Neural progenitor cell (in vitro differentiated cells): ENCODE data around the gene PER3. TPM values are rescaled to one million over a fixed set of nuclear protein-coding genes. Genes with fewer than 3 reads are reported as not detected.

Source experiments
- DNase-seq: peaks from one replicate; pipeline ENCODE4 v3.0.0-alpha.2; 2016; ENCODE audit warnings: low spot score
- H2AFZ ChIP-seq: fragments of 200-600 bp; sonication (generic); replicated peaks from 2 replicates; pipeline ENCODE4 v1.6.1; 2016; ENCODE audit warnings: antibody characterized with exemption
- H3F3A ChIP-seq: fragments of 200-600 bp; sonication (generic); 2 replicates; pipeline ENCODE4 v1.6.1; 2016; ENCODE audit warnings: antibody characterized with exemption, low read depth
- H3K27ac ChIP-seq: fragments of 200-600 bp; sonication (generic); 2 replicates; pipeline ENCODE4 v1.5.1; 2016; ENCODE audit warnings: mild to moderate bottlenecking
- H3K27me3 ChIP-seq: fragments of 200-600 bp; sonication (generic); 2 replicates; pipeline ENCODE4 v1.6.1; 2016; ENCODE audit warnings: mild to moderate bottlenecking, moderate library complexity
- H3K36me3 ChIP-seq: fragments of 200-600 bp; sonication (generic); 2 replicates; pipeline ENCODE4 v1.5.1; 2016
- H3K4me1 ChIP-seq: fragments of 200-600 bp; sonication (generic); 2 replicates; pipeline ENCODE4 v1.6.1; 2016; ENCODE audit warnings: mixed run types
- H3K4me2 ChIP-seq: fragments of 200-600 bp; sonication (generic); 2 replicates; pipeline ENCODE4 v1.6.1; 2016
- H3K4me3 ChIP-seq: fragments of 200-600 bp; sonication (generic); 2 replicates; pipeline ENCODE4 v1.5.1; 2016
- H3K79me2 ChIP-seq: fragments of 200-600 bp; sonication (generic); 2 replicates; pipeline ENCODE4 v1.6.1; 2016; ENCODE audit warnings: low read depth
- H3K9ac ChIP-seq: fragments of 200-600 bp; sonication (generic); 2 replicates; pipeline ENCODE4 v1.6.1; 2016
- H3K9me3 ChIP-seq: fragments of 200-600 bp; sonication (generic); 2 replicates; pipeline ENCODE4 v1.5.1; 2016; ENCODE audit warnings: low read depth
- H4K20me1 ChIP-seq: fragments of 200-600 bp; sonication (generic); 2 replicates; pipeline ENCODE4 v1.6.1; 2016; ENCODE audit warnings: low read depth
- H3K27ac Mint-ChIP-seq: 3 replicates; pipeline ENCODE4 v1.8.0; 2021; ENCODE audit warnings: mixed read lengths
- H3K27me3 Mint-ChIP-seq: 2 replicates; pipeline ENCODE4 v1.8.0; 2022; ENCODE audit warnings: low read depth, mild to moderate bottlenecking, inconsistent platforms, moderate library complexity, mixed read lengths; ENCODE audit not compliant: insufficient read depth
- H3K36me3 Mint-ChIP-seq: 3 replicates; pipeline ENCODE4 v1.8.0; 2021; ENCODE audit warnings: mixed read lengths
- H3K4me1 Mint-ChIP-seq: 3 replicates; pipeline ENCODE4 v1.8.0; 2021; ENCODE audit warnings: mixed read lengths
- H3K4me3 Mint-ChIP-seq: 3 replicates; pipeline ENCODE4 v1.8.0; 2021; ENCODE audit warnings: mild to moderate bottlenecking, moderate library complexity, mixed read lengths
- H3K9me3 Mint-ChIP-seq: 3 replicates; pipeline ENCODE4 v1.8.0; 2020; ENCODE audit warnings: mixed read lengths
- EZH2 ChIP-seq: fragments of 200-600 bp; sonication (generic); IDR thresholded peaks from 2 replicates; pipeline ENCODE4 v1.6.1; 2017; ENCODE audit warnings: antibody characterized with exemption, mild to moderate bottlenecking, moderate library complexity
- EZH2phosphoT487 ChIP-seq: fragments of 200-600 bp; sonication (generic); IDR thresholded peaks from 2 replicates; pipeline ENCODE4 v1.6.1; 2017; ENCODE audit warnings: antibody characterized with exemption
- total RNA-seq: library from RNA; depleted of rRNA; stranded (reverse); fragments of >200 nt; gene quantifications from 2 replicates; pipeline ENCODE4 v1.2.3, GENCODE V29; 2015; ENCODE audit warnings: low replicate concordance
- TF ChIP-seq, protein P1 (sequence below): fragments of 200-600 bp; sonication (generic); IDR thresholded peaks from 2 replicates; pipeline ENCODE4 v1.5.1; 2017; ENCODE audit warnings: antibody characterized with exemption, mild to moderate bottlenecking

PER3 gene
- total RNA-seq, 1 donor from 2014 or later = 3.6 TPM

- Histone ChIP-seq H3K27ac (no peak overlapping the region), H2AFZ (no peak overlapping the region), H3K9me3 (no peaks in the 10 kb centered on the region), H3K4me2 (no peak overlapping the region), H3K4me1 (no peaks in the 10 kb centered on the region), H3K79me2 (no peaks in the 10 kb centered on the region), H3K27me3 (no peaks in the 10 kb centered on the region), H3K4me3 (no peak overlapping the region), H3K9ac (no peak overlapping the region), H3K36me3 (no peaks in the 10 kb centered on the region), H4K20me1 (no peaks in the 10 kb centered on the region), H3F3A (no peaks in the 10 kb centered on the region)
- DNase-seq = no peak
- no peak overlapping the region for H3K4me3 Mint-ChIP-seq
- H3K9me3 Mint-ChIP-seq = peaks cover 28% of the 10 kb centered on the region
- H3K4me1 Mint-ChIP-seq = no peaks in the 10 kb centered on the region
- TF ChIP-seq, protein P1, sequence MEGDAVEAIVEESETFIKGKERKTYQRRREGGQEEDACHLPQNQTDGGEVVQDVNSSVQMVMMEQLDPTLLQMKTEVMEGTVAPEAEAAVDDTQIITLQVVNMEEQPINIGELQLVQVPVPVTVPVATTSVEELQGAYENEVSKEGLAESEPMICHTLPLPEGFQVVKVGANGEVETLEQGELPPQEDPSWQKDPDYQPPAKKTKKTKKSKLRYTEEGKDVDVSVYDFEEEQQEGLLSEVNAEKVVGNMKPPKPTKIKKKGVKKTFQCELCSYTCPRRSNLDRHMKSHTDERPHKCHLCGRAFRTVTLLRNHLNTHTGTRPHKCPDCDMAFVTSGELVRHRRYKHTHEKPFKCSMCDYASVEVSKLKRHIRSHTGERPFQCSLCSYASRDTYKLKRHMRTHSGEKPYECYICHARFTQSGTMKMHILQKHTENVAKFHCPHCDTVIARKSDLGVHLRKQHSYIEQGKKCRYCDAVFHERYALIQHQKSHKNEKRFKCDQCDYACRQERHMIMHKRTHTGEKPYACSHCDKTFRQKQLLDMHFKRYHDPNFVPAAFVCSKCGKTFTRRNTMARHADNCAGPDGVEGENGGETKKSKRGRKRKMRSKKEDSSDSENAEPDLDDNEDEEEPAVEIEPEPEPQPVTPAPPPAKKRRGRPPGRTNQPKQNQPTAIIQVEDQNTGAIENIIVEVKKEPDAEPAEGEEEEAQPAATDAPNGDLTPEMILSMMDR = no peak
- TF ChIP-seq EZH2 (no peak), EZH2phosphoT487 (no peak)
- H3K36me3 Mint-ChIP-seq = peaks cover 51% of the 10 kb centered on the region
- peaks cover 2% of the 10 kb centered on the region for H3K27me3 Mint-ChIP-seq
- no peak overlapping the region for H3K27ac Mint-ChIP-seq
Observed at GRCh38 chr1:7838714-7839113, 54.6 kb downstream of the PER3 start.

DNA sequence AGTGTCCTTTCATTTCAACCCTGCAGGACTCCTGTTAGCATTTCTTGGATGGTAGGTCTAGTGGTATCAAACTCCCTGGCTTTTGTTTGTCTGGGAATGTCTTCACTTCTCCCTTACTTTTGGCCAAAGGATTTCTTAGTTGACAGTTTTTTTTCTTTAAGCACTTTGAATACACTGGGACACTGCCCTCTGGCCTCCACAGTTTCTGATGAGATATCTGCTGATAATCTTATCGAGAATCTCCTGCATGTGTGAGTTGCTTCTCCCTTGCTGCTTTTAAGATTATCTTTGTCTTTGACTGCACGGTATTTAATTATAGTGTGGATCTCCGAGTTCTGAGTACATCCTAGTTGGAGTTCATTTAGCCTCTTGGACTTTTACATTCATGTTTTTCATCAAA is 55.4 kb downstream of the PER3 start:
- no peak for DNase-seq
- Mint-ChIP-seq H3K4me3 (no peak overlapping the region), H3K27ac (no peak overlapping the region), H3K9me3 (peaks cover 28% of the 10 kb centered on the region), H3K27me3 (peaks cover 2% of the 10 kb centered on the region), H3K4me1 (no peaks in the 10 kb centered on the region), H3K36me3 (peaks cover 51% of the 10 kb centered on the region)
- Histone ChIP-seq H3K27me3 (no peaks in the 10 kb centered on the region), H4K20me1 (no peaks in the 10 kb centered on the region), H3K4me3 (no peak overlapping the region), H3K27ac (no peak overlapping the region), H3K9me3 (no peaks in the 10 kb centered on the region), H3K4me2 (no peak overlapping the region), H3K36me3 (no peaks in the 10 kb centered on the region), H2AFZ (no peak overlapping the region), H3K4me1 (no peaks in the 10 kb centered on the region), H3K9ac (no peak overlapping the region), H3K79me2 (no peaks in the 10 kb centered on the region), H3F3A (no peaks in the 10 kb centered on the region)
- TF ChIP-seq EZH2 = no peak
- no peak for TF ChIP-seq EZH2phosphoT487
- TF ChIP-seq, protein P1 = no peak

DNA sequence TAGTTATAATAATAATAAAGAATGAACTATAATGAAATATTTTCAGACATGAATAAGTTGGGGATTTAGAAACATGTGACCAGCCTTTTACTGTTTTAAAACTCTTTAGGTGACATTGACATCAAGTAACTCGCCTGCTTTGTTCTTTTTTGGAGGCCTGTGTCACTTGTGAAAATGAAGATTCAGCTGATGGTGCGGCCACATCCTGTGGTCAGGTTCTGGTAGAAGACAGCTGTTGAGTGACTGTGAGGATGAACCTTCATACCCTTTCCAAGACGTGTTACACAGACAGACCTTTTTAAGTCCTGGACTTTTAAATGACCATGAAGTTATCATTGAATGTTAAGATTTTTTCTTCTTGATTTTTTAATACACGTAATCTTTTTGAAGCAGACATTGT is 58.4 kb downstream of the PER3 start:
- Histone ChIP-seq H3K9me3 (no peaks in the 10 kb centered on the region), H3K4me3 (no peak overlapping the region), H3F3A (no peaks in the 10 kb centered on the region), H3K4me1 (no peaks in the 10 kb centered on the region), H3K27ac (no peak overlapping the region), H4K20me1 (no peaks in the 10 kb centered on the region), H3K9ac (no peak overlapping the region), H3K27me3 (no peaks in the 10 kb centered on the region), H3K36me3 (no peaks in the 10 kb centered on the region), H3K79me2 (no peaks in the 10 kb centered on the region), H3K4me2 (no peak overlapping the region), H2AFZ (no peak overlapping the region)
- H3K4me1 Mint-ChIP-seq = no peaks in the 10 kb centered on the region
- peaks cover 33% of the 10 kb centered on the region for H3K36me3 Mint-ChIP-seq
- H3K9me3 Mint-ChIP-seq = peaks cover 25% of the 10 kb centered on the region
- H3K4me3 Mint-ChIP-seq = no peak overlapping the region
- no peak for DNase-seq
- TF ChIP-seq EZH2phosphoT487 = no peak
- H3K27ac Mint-ChIP-seq = no peak overlapping the region
- peaks cover 2% of the 10 kb centered on the region for H3K27me3 Mint-ChIP-seq

DNA sequence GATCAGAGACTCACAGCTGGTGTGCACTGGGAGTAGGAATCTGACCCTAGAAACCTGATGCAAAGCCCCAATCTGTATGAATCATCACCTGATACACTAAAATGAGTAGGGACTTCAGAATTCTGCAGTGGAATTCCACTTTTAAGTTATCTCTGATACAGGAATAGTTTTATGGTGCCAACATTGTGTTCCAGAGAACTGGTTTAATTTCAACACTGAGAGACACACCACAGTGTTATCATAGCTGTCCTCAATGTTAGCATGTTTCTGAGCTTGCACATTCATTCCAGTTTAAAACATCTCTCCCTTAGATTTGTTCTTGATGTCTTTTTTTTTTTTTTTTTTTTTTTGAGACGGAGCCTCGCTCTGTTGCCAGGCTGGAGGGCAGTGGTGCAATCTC is 61.7 kb downstream of the PER3 start:
- peaks cover 9% of the 10 kb centered on the region for H3K36me3 Mint-ChIP-seq
- Histone ChIP-seq H3K9ac (no peak overlapping the region), H3F3A (no peaks in the 10 kb centered on the region), H3K4me3 (no peak overlapping the region), H3K36me3 (no peaks in the 10 kb centered on the region), H2AFZ (no peak overlapping the region), H3K4me1 (no peaks in the 10 kb centered on the region), H3K79me2 (no peaks in the 10 kb centered on the region), H3K9me3 (no peaks in the 10 kb centered on the region), H3K27ac (no peak overlapping the region), H4K20me1 (no peaks in the 10 kb centered on the region), H3K27me3 (no peaks in the 10 kb centered on the region), H3K4me2 (no peak overlapping the region)
- peaks cover 5% of the 10 kb centered on the region for H3K9me3 Mint-ChIP-seq
- TF ChIP-seq EZH2phosphoT487 (no peak), EZH2 (no peak)
- TF ChIP-seq, protein P1 = no peak
- DNase-seq = no peak
- peaks cover 4% of the 10 kb centered on the region for H3K27me3 Mint-ChIP-seq
- no peak overlapping the region for H3K4me3 Mint-ChIP-seq
- H3K4me1 Mint-ChIP-seq = no peaks in the 10 kb centered on the region
- no peak overlapping the region for H3K27ac Mint-ChIP-seq
